H1 (cell line): ENCODE data around the gene ARHGEF40. TPM values are rescaled to one million over a fixed set of nuclear protein-coding genes. Genes with fewer than 3 reads are reported as not detected.

Source experiments
- CBX8 ChIP-seq: fragments of 300-800, 300-1000 bp; sonication (generic); IDR thresholded peaks from 2 replicates; pipeline ENCODE4 v1.7.1; 2016; ENCODE audit warnings: low read depth, low read length, borderline replicate concordance
- CREB1 ChIP-seq: IDR thresholded peaks from 2 replicates; pipeline ENCODE4 v1.6.1; 2012; ENCODE audit warnings: inconsistent platforms
- GABPA ChIP-seq: IDR thresholded peaks from 2 replicates; pipeline ENCODE4 v1.6.1; 2011; ENCODE audit warnings: mild to moderate bottlenecking, low read length, moderate library complexity, borderline replicate concordance; ENCODE audit not compliant: insufficient read depth
- JUN ChIP-seq: IDR thresholded peaks from 2 replicates; pipeline ENCODE4 v1.6.1; 2011; ENCODE audit warnings: low read depth, mild to moderate bottlenecking, improper control_type of control experiment, low read length
- POLR2A ChIP-seq, 2 experiments: IDR thresholded peaks; 1 replicate in 1 of 2; 2 replicates in 1 of 2; pipeline ENCODE4 v1.6.1; 2011; ENCODE audit warnings: low read depth in 2 of 2, low read length in 2 of 2, mild to moderate bottlenecking in 2 of 2; ENCODE audit errors: control extremely low read depth in 1 of 2
- RBBP5 ChIP-seq: IDR thresholded peaks from 2 replicates; pipeline ENCODE4 v1.7.1; 2012; ENCODE audit warnings: low read depth, mild to moderate bottlenecking, inconsistent platforms, low read length, moderate library complexity, borderline replicate concordance
- SUZ12 ChIP-seq: fragments of 200-600 bp; sonication (generic); IDR thresholded peaks from 2 replicates; pipeline ENCODE4 v1.6.1; 2012; ENCODE audit warnings: mild to moderate bottlenecking, inconsistent platforms, low read length, moderate library complexity, mixed read lengths
- YY1 ChIP-seq: IDR thresholded peaks from 2 replicates; pipeline ENCODE4 v1.6.1; 2011; ENCODE audit warnings: low read depth, mild to moderate bottlenecking, low read length
- polyA plus RNA-seq, 7 experiments: library from polyadenylated mRNA; depleted of rRNA in 3 of 7; stranded (reverse) in 5 of 7; unstranded in 2 of 7; fragments of >200 nt in 5 of 7; fragments of 200-250 nt in 2 of 7; gene quantifications; 1 replicate in 5 of 7; 2 replicates in 1 of 7; 4 replicates in 1 of 7; pipeline versions ENCODE4 v1.2.1 to v1.2.3, GENCODE V29; 2011 to 2013; ENCODE audit warnings: missing spikeins in 2 of 7, mixed read lengths in 2 of 7
- total RNA-seq: library from RNA; stranded (reverse); fragmentation: NEBNext Ultra II Directional; extraction: Animal tissue kit (Norgen Biotek cat#: 25700); gene quantifications from 2 replicates; pipeline ENCODE4 v1.2.1, GENCODE V29; 2021

ARHGEF40 gene
- total and polyA plus RNA-seq, 2 of the 8 experiments (the other 6 are each of a cell fraction or from before 2014, with no cell fraction given): 53.1 to 101 TPM

- TF ChIP-seq CBX8 (no peak), POLR2A (IDR thresholded peaks at IDR 0.05; ENCODE audit: control extremely low read depth in 1 of 2, low read depth in 2 of 2, low read length in 2 of 2) (no peak), CREB1 (no peak), JUN (no peak), SUZ12 (no peak), YY1 (no peak), GABPA (no peak), RBBP5 (no peak)
These were observed 28.2 kb upstream of the ARHGEF40 start, which contains the start of gene RNASE7 (continued) for GRCh38 chr14:21041676-21042433.
